Small intestine (tissue), 7 donors: Measurements from ENCODE around the gene KCTD18. TPM values are rescaled to one million over a fixed set of nuclear protein-coding genes. Genes with fewer than 3 reads are reported as not detected.

ENCODE experiments used
- DNase-seq, 2 donors: peaks; one replicate each; pipeline versions ENCODE4 v3.0.0 to v3.0.0-alpha.2; 2013
- FAIRE-seq: peaks from 2 replicates; lab custom pipeline; 2012; peaks lifted over from hg19 to GRCh38; lab: Jason Lieb, UNC
- H3K27ac ChIP-seq, 3 donors: one replicate each; pipeline ENCODE4 v1.5.1; 2013; ENCODE audit warnings: low read length in 2 of 3, mild to moderate bottlenecking in 2 of 3, control low read depth in 1 of 3, inconsistent platforms in 1 of 3, low read depth in 1 of 3, moderate library complexity in 1 of 3
- H3K27me3 ChIP-seq, 3 donors: one replicate each; pipeline ENCODE4 v1.6.1; 2013; ENCODE audit warnings: low read length in 3 of 3, inconsistent platforms in 1 of 3; ENCODE audit not compliant: control insufficient read depth in 3 of 3, insufficient read depth in 3 of 3
- H3K36me3 ChIP-seq, 3 donors: one replicate each; pipeline ENCODE4 v1.6.1; 2013; ENCODE audit warnings: low read length in 3 of 3, inconsistent platforms in 1 of 3, low read depth in 1 of 3, mild to moderate bottlenecking in 1 of 3, moderate library complexity in 1 of 3; ENCODE audit not compliant: control insufficient read depth in 3 of 3, insufficient read depth in 2 of 3
- H3K4me1 ChIP-seq, 3 donors: one replicate each; pipeline ENCODE4 v1.6.1; 2013; ENCODE audit warnings: low read length in 2 of 3, inconsistent platforms in 1 of 3, low read depth in 1 of 3, mild to moderate bottlenecking in 1 of 3, moderate library complexity in 1 of 3; ENCODE audit not compliant: control insufficient read depth in 3 of 3, insufficient read depth in 2 of 3
- H3K4me3 ChIP-seq, 3 donors: one replicate each; pipeline ENCODE4 v1.5.1; 2013; ENCODE audit warnings: low read length in 3 of 3, control low read depth in 1 of 3, inconsistent platforms in 1 of 3, low read depth in 1 of 3, mild to moderate bottlenecking in 1 of 3, moderate library complexity in 1 of 3
- H3K9me3 ChIP-seq, 2 donors: one replicate each; pipeline ENCODE4 v1.6.1; 2013; ENCODE audit warnings: low read depth in 1 of 2, low read length in 1 of 2; ENCODE audit not compliant: control insufficient read depth in 2 of 2, insufficient read depth in 1 of 2
- WGBS, 3 donors: extraction: QIAGEN DNeasy Blood & Tissue Kit; methylation state at CpG; one replicate each; pipeline ENCODE4 v1.1.7; 2013; 5-methylcytosine and 5-hydroxymethylcytosine counted together
- polyA plus RNA-seq, 4 donors: library from polyadenylated mRNA; stranded (reverse) in 3 of 4; unstranded in 1 of 4; fragments of 200-250 nt in 3 of 4; fragments of 120-200 nt in 1 of 4; gene quantifications; one replicate each; pipeline versions ENCODE4 v1.2.1 to v1.2.3, GENCODE V29; 2013
- donor health status: healthy with polysubstance abuse.
- donor health status: control.
- donor health status: control.
- donor health status: Bipolar disorder and iron deficiency.
- donor health status: healthy.

KCTD18 gene
- polyA plus RNA-seq, 4 donors: 8.6 to 14.3 (median 11.0) TPM

- FAIRE-seq (no peak), DNase-seq (peak; percentile 63 to 75)
- 17 to 45% (median 33%) methylated on average over 4 of the region's 4 CpGs for WGBS, 3 donors
- H3K27me3 ChIP-seq: no peaks in the 10 kb centered on the region
- no peak overlapping the region for H3K27ac ChIP-seq
- H3K36me3 ChIP-seq: peaks cover 0 to 12% (median 6%) of the 10 kb centered on the region in 3 donors
- H3K9me3 ChIP-seq: no peaks in the 10 kb centered on the region
- peaks cover 0 to 3% (median 0%) of the 10 kb centered on the region in 3 donors for H3K4me1 ChIP-seq
- no peak overlapping the region for H3K4me3 ChIP-seq
Measured at GRCh38 chr2:200483729-200484198, 26.1 kb downstream of the KCTD18 start.

- no peak for FAIRE-seq
- H3K27ac ChIP-seq: no peak overlapping the region
Measured at GRCh38 chr2:200482194-200482593, 27.7 kb downstream of the KCTD18 start.

GRCh38 chr2:200479692-200480265 lies 30.1 kb downstream of the KCTD18 start:
- Histone ChIP-seq H3K9me3 (no peaks in the 10 kb centered on the region), H3K27ac (no peak overlapping the region), H3K36me3 (peaks cover 6 to 36% (median 16%) of the 10 kb centered on the region in 3 donors), H3K4me1 (peaks cover 0 to 3% (median 0%) of the 10 kb centered on the region in 3 donors), H3K4me3 (no peak overlapping the region), H3K27me3 (no peaks in the 10 kb centered on the region)
- no peak for FAIRE-seq
- 57 to 75% (median 73%) methylated on average over 8 of the region's 8 CpGs for WGBS, 3 donors
- DNase-seq: no peak

More at GRCh38 chr2:200482194-200482593, 27.7 kb downstream of the KCTD18 start:
- no peak for DNase-seq
- Histone ChIP-seq H3K36me3 (peaks cover 3 to 20% (median 11%) of the 10 kb centered on the region in 3 donors), H3K4me1 (peaks cover 0 to 3% (median 0%) of the 10 kb centered on the region in 3 donors), H3K27me3 (no peaks in the 10 kb centered on the region), H3K4me3 (no peak overlapping the region), H3K9me3 (no peaks in the 10 kb centered on the region)

- FAIRE-seq (no peak), DNase-seq (no peak)
- no peaks in the 10 kb centered on the region for H3K27me3 ChIP-seq
- no peak overlapping the region for H3K4me3 ChIP-seq
- no peaks in the 10 kb centered on the region for H3K9me3 ChIP-seq
- H3K27ac ChIP-seq: peak overlapping the region in 1 of 3 donors; percentile 58
- peaks cover 10 to 52% (median 20%) of the 10 kb centered on the region in 3 donors for H3K36me3 ChIP-seq
- no peaks in the 10 kb centered on the region for H3K4me1 ChIP-seq
- WGBS, 3 donors: 78 to 91% (median 89%) methylated on average over 21 of the region's 21 CpGs
Measured at GRCh38 chr2:200477667-200478131, 32.2 kb downstream of the KCTD18 start.

- no peak for FAIRE-seq
- WGBS, 3 donors: 77 to 94% (median 93%) methylated on average over 8 of the region's 8 CpGs
- H3K36me3 ChIP-seq: peaks cover 12 to 58% (median 23%) of the 10 kb centered on the region in 3 donors
Measured at GRCh38 chr2:200476836-200477235, 33.0 kb downstream of the KCTD18 start.

GRCh38 chr2:200475795-200476194 lies 34.1 kb downstream of the KCTD18 start:
- DNase-seq (no peak), FAIRE-seq (no peak)
- Histone ChIP-seq H3K36me3 (peaks cover 14 to 67% (median 23%) of the 10 kb centered on the region in 3 donors), H3K27ac (no peak overlapping the region), H3K27me3 (no peaks in the 10 kb centered on the region), H3K4me1 (no peaks in the 10 kb centered on the region), H3K9me3 (no peaks in the 10 kb centered on the region), H3K4me3 (no peak overlapping the region)
- WGBS, 3 donors: 92 to 94% (median 93%) methylated on average over 4 of the region's 4 CpGs

More at GRCh38 chr2:200476836-200477235, 33.0 kb downstream of the KCTD18 start:
- Histone ChIP-seq H3K27ac (no peak overlapping the region), H3K9me3 (no peaks in the 10 kb centered on the region), H3K4me3 (no peak overlapping the region), H3K4me1 (no peaks in the 10 kb centered on the region), H3K27me3 (no peaks in the 10 kb centered on the region)
- no peak for DNase-seq

- Histone ChIP-seq H3K9me3 (no peaks in the 10 kb centered on the region), H3K27me3 (no peaks in the 10 kb centered on the region), H3K36me3 (peaks cover 15 to 73% (median 19%) of the 10 kb centered on the region in 3 donors), H3K4me3 (no peak overlapping the region), H3K27ac (no peak overlapping the region), H3K4me1 (peaks cover 0 to 5% (median 0%) of the 10 kb centered on the region in 3 donors)
- DNase-seq (no peak), FAIRE-seq (no peak)
- 91 to 93% (median 93%) methylated on average over 14 of the region's 14 CpGs for WGBS, 3 donors
Measured at GRCh38 chr2:200472853-200473464, 36.9 kb downstream of the KCTD18 start.

GRCh38 chr2:200471928-200472645 lies 37.8 kb downstream of the KCTD18 start:
- FAIRE-seq (no peak), DNase-seq (no peak)
- peaks cover 0 to 10% (median 0%) of the 10 kb centered on the region in 3 donors for H3K4me1 ChIP-seq
- WGBS, 3 donors: 87 to 94% (median 91%) methylated on average over 8 of the region's 8 CpGs
- H3K9me3 ChIP-seq: no peaks in the 10 kb centered on the region
- no peak overlapping the region for H3K4me3 ChIP-seq
- peak overlapping the region in 1 of 3 donors; percentile 15 for H3K27ac ChIP-seq
- no peaks in the 10 kb centered on the region for H3K27me3 ChIP-seq
- peaks cover 14 to 73% (median 17%) of the 10 kb centered on the region in 3 donors for H3K36me3 ChIP-seq
